GM12878 (cell line): ENCODE measurements around the gene TGFBR1. TPM values are rescaled to one million over a fixed set of nuclear protein-coding genes. Genes with fewer than 3 reads are reported as not detected.

ENCODE experiments used
- ATAC-seq: fragments of 200-7000 bp; cut with Tn5 transposase; 3 replicates; pipeline ENCODE4 v1.9.1; 2020; ENCODE audit warnings: mild to moderate bottlenecking, moderate library complexity
- BruUV-seq: library from RNA; stranded (reverse); fragments of 400-500 nt; replicated peaks from 2 replicates; lab custom pipeline; 2021; lab: Mats Ljungman, UMichigan
- CTCF ChIA-PET: fragments of 300-600 bp; sonication (Branson Sonifier 250); formaldehyde crosslinking; extraction: SDS; loops from one replicate; lab custom pipeline; 2021; ENCODE audit warnings: inconsistent platforms; lab: Yijun Ruan, JAX
- POLR2A ChIA-PET: fragments of 350-600 bp; formaldehyde crosslinking; extraction: SDS; loops from one replicate; lab custom pipeline; 2021; ENCODE audit warnings: inconsistent platforms; lab: Charles Lee
- RAD21 ChIA-PET: fragments of 300-600 bp; sonication (Branson Sonifier 250); formaldehyde crosslinking; loops from one replicate; lab custom pipeline; 2023; ENCODE audit warnings: antibody characterized with exemption; ENCODE audit not compliant: unreplicated experiment; lab: Charles Lee
- SMC1A ChIA-PET: fragments of 300-600 bp; sonication (Branson Sonifier 250); formaldehyde crosslinking; loops from one replicate; lab custom pipeline; 2023; ENCODE audit not compliant: unreplicated experiment, uncharacterized antibody; lab: Charles Lee
- DNase-seq: peaks from one replicate; pipeline ENCODE4 v3.0.0-alpha.2; 2011; ENCODE audit warnings: low read depth, low spot score
- FAIRE-seq: peaks from 3 replicates; lab custom pipeline; 2011; peaks lifted over from hg19 to GRCh38; lab: Jason Lieb, UNC
- H2AFZ ChIP-seq: 2 replicates; pipeline ENCODE4 v1.6.0; 2011; ENCODE audit warnings: low read depth, low read length, control low read depth; ENCODE audit not compliant: control insufficient read depth
- H3K27ac ChIP-seq: 2 replicates; pipeline ENCODE4 v1.5.1; 2011; ENCODE audit warnings: control low read depth; ENCODE audit not compliant: control insufficient read depth, insufficient read depth
- H3K27me3 ChIP-seq, 2 experiments: replicated peaks in 1 of 2; 2 replicates each; pipeline versions ENCODE4 v1.6.0 to v1.6.1; 2011; ENCODE audit warnings: low read length in 1 of 2; ENCODE audit not compliant: control insufficient read depth in 2 of 2, insufficient read depth in 2 of 2
- H3K36me3 ChIP-seq, 2 experiments: 2 replicates each; pipeline ENCODE4 v1.5.1; 2011; ENCODE audit warnings: low read length in 1 of 2; ENCODE audit not compliant: control insufficient read depth in 2 of 2, insufficient read depth in 2 of 2
- H3K4me1 ChIP-seq: 2 replicates; pipeline ENCODE4 v1.6.1; 2011; ENCODE audit warnings: mild to moderate bottlenecking, low read length, moderate library complexity, mixed read lengths; ENCODE audit not compliant: control insufficient read depth, insufficient read depth
- H3K4me2 ChIP-seq: 2 replicates; pipeline ENCODE4 v1.6.0; 2011; ENCODE audit warnings: control low read depth; ENCODE audit not compliant: control insufficient read depth, insufficient read depth
- H3K4me3 ChIP-seq: fragments of 200-600 bp; sonication (generic); 2 replicates; pipeline ENCODE4 v1.5.1; 2016
- H3K79me2 ChIP-seq: 2 replicates; pipeline ENCODE4 v1.6.0; 2011; ENCODE audit warnings: low read length; ENCODE audit not compliant: control insufficient read depth, insufficient read depth
- H3K9ac ChIP-seq: 2 replicates; pipeline ENCODE4 v1.8.0; 2011; ENCODE audit warnings: low read length, control low read depth, mixed read lengths; ENCODE audit not compliant: control insufficient read depth, insufficient read depth
- H3K9me3 ChIP-seq: replicated peaks from 3 replicates; pipeline ENCODE4 v1.5.1; 2011; ENCODE audit warnings: mild to moderate bottlenecking, low read length; ENCODE audit not compliant: control insufficient read depth, insufficient read depth
- H4K20me1 ChIP-seq: 2 replicates; pipeline ENCODE4 v1.6.0; 2011; ENCODE audit not compliant: control insufficient read depth, insufficient read depth
- ETV6 ChIP-seq, 2 experiments: fragments of 450-650 bp in 1 of 2; IDR thresholded peaks in 1 of 2; conservative IDR thresholded peaks in 1 of 2; 2 replicates each; pipeline ENCODE4 v1.6.1; 2014; ENCODE audit warnings: antibody characterized with exemption in 1 of 2, borderline replicate concordance in 1 of 2, low read depth in 1 of 2, mild to moderate bottlenecking in 1 of 2, moderate library complexity in 1 of 2
- FOS ChIP-seq: IDR thresholded peaks from 3 replicates; pipeline ENCODE4 v1.6.1; 2011; ENCODE audit warnings: borderline replicate concordance; ENCODE audit not compliant: insufficient read length; ENCODE audit errors: extremely low read depth
- PAX5 ChIP-seq: IDR thresholded peaks from 2 replicates; pipeline ENCODE4 v1.6.1; 2011; ENCODE audit warnings: low read depth, low read length, borderline replicate concordance
- RUNX3 ChIP-seq: IDR thresholded peaks from 2 replicates; pipeline ENCODE4 v1.6.1; 2012; ENCODE audit warnings: low read length, inconsistent platforms
- SPI1 ChIP-seq: IDR thresholded peaks from 2 replicates; pipeline ENCODE4 v1.6.1; 2011; ENCODE audit warnings: low read depth, mild to moderate bottlenecking, low read length, moderate library complexity, borderline replicate concordance; ENCODE audit not compliant: insufficient read depth
- TCF7 ChIP-seq: IDR thresholded peaks from 2 replicates; pipeline ENCODE4 v1.6.1; 2014; ENCODE audit warnings: antibody characterized with exemption, borderline replicate concordance
- WGBS: methylation state at CpG from one replicate; pipeline ENCODE4 v1.1.6; 2016; ENCODE audit warnings: low lambda C conversion rate; ENCODE audit not compliant: insufficient replicate concordance, insufficient coverage; ENCODE audit errors: missing lambda C conversion rate; 5-methylcytosine and 5-hydroxymethylcytosine counted together
- in situ Hi-C: fragments of 300-500 bp; cut with MboI; formaldehyde crosslinking; loops from 9 replicates; pipeline ENCODE4 v1.14.3; 2018; ENCODE audit warnings: mixed read lengths
- intact Hi-C: fragments of 100-400 bp; cut with micrococcal nuclease; formaldehyde crosslinking; loops from one replicate; pipeline ENCODE4 v1.14.2; 2022; ENCODE audit not compliant: unreplicated experiment
- polyA plus RNA-seq, 11 experiments: library from polyadenylated mRNA; depleted of rRNA in 4 of 11; unstranded in 6 of 11; stranded (reverse) in 5 of 11; fragments of >200 nt; fragmentation: Nextera tagmentation in 4 of 11; fragmentation: Illumina TruSeq in 1 of 11; extraction: Ambion mirVana in 4 of 11; extraction: Trizol in 1 of 11; gene quantifications; 1 replicate in 1 of 11; 2 replicates in 10 of 11; pipeline versions ENCODE4 v1.2.1 to v1.2.3, GENCODE V29; 2011 to 2016; ENCODE audit warnings: inconsistent platforms in 2 of 11, missing spikeins in 2 of 11, low read depth in 1 of 11
- total RNA-seq, 4 experiments: library from RNA; depleted of rRNA in 3 of 4; stranded (reverse); fragments of >200 nt in 3 of 4; fragmentation: Illumina TruSeq in 1 of 4; extraction: Trizol in 1 of 4; gene quantifications; 2 replicates each; pipeline versions ENCODE4 v1.2.1 to v1.2.3, GENCODE V29; 2013 to 2021

The TGFBR1 gene
- total and polyA plus RNA-seq, 10 of the 15 experiments (the other 5 are each of a cell fraction or from before 2014, with no cell fraction given) = 2.9 to 27.2 (median 16.6) TPM

- H3K36me3 ChIP-seq = no peaks in the 10 kb centered on the region
- SMC1A ChIA-PET = interaction anchor here (0.6 to 2.8 kb wide), 10 partner anchors 9 to 110 kb away, joined by 3 to 12 read pairs (median 8); partner anchors contain the start of gene TGFBR1
- peak overlapping the region; percentile 11; the same call in 1 of the 2 replicates for H3K4me2 ChIP-seq
- intact Hi-C loops = no loop called here
- H3K9ac ChIP-seq = no peak overlapping the region
- RAD21 ChIA-PET = interaction anchor here (0.6 to 2.3 kb wide), 10 partner anchors 9 to 265 kb away, joined by 3 to 8 read pairs (median 4); no protein-coding TSS in a partner anchor
- H3K4me3 ChIP-seq = peak overlapping the region; percentile 10; the same call in 1 of the 2 replicates
- no peaks in the 10 kb centered on the region for H3K27me3 ChIP-seq
- no peak overlapping the region for H3K27ac ChIP-seq
- H2AFZ ChIP-seq = no peak overlapping the region
- POLR2A ChIA-PET = interaction anchor here (1.1 to 2.3 kb wide), 4 partner anchors 9 to 17 kb away, joined by 3 to 11 read pairs (median 6); partner anchors contain the start of gene TGFBR1
- peak; percentile 71; the same call in 1 of the 2 replicates for TF ChIP-seq TCF7
- peak; percentile 65 for TF ChIP-seq RUNX3
- peak in 1 of 2 experiments; percentile 38; a peak in 1 of 4 replicates for TF ChIP-seq ETV6 (conservative IDR thresholded peaks at IDR 0.05 in 1 of 2, IDR thresholded peaks at IDR 0.05 in 1 of 2; ENCODE audit: borderline replicate concordance in 1 of 2, low read depth in 1 of 2)
- no peak for TF ChIP-seq FOS
- peak; percentile 8; the same call in 1 of the 2 replicates for TF ChIP-seq SPI1
- TF ChIP-seq PAX5 = 0 out of 2 replicates have a peak, but pooled peaks have one; percentile 30
- WGBS = 35% methylated on average over 6 of the region's 6 CpGs
- no TSS peak for BruUV-seq
- peaks cover 14% of the 10 kb centered on the region for H3K79me2 ChIP-seq
- CTCF ChIA-PET = interaction anchor here (1.4 to 2.5 kb wide), 4 partner anchors 14 to 115 kb away, joined by 3 to 7 read pairs (median 7); no protein-coding TSS in a partner anchor
- H3K9me3 ChIP-seq = no peaks in the 10 kb centered on the region
- ATAC-seq = peak; percentile 32
- H3K4me1 ChIP-seq = peaks cover 3% of the 10 kb centered on the region; the same call in 1 of the 2 replicates
- no peak for DNase-seq
- H4K20me1 ChIP-seq = no peaks in the 10 kb centered on the region
- in situ Hi-C loops = no loop called here
- no peak for FAIRE-seq
Observed at GRCh38 chr9:99112750-99113413, 8.0 kb downstream of the TGFBR1 start.
